ENCODE data around the gene SBK2.

Gene SBK2

GRCh38 chr19:55529636-55530234, 7.2 kb downstream of the SBK2 start:
- TF ChIP-seq, protein P1, sequence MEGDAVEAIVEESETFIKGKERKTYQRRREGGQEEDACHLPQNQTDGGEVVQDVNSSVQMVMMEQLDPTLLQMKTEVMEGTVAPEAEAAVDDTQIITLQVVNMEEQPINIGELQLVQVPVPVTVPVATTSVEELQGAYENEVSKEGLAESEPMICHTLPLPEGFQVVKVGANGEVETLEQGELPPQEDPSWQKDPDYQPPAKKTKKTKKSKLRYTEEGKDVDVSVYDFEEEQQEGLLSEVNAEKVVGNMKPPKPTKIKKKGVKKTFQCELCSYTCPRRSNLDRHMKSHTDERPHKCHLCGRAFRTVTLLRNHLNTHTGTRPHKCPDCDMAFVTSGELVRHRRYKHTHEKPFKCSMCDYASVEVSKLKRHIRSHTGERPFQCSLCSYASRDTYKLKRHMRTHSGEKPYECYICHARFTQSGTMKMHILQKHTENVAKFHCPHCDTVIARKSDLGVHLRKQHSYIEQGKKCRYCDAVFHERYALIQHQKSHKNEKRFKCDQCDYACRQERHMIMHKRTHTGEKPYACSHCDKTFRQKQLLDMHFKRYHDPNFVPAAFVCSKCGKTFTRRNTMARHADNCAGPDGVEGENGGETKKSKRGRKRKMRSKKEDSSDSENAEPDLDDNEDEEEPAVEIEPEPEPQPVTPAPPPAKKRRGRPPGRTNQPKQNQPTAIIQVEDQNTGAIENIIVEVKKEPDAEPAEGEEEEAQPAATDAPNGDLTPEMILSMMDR (IDR thresholded peaks at IDR 0.05; ENCODE audit: low read depth, low read length): no peak
- no peak overlapping the region for H3K4me3 ChIP-seq (ENCODE audit: low read depth, low read length)

- TF ChIP-seq, protein P1 (IDR thresholded peaks at IDR 0.05; ENCODE audit: low read depth, low read length): no peak
- H3K4me3 ChIP-seq (ENCODE audit: low read depth, low read length): no peak overlapping the region
Measured at GRCh38 chr19:55528030-55528803, 8.7 kb downstream of the SBK2 start.

GRCh38 chr19:55527197-55528029, 9.5 kb downstream of the SBK2 start:
- no peak overlapping the region for H3K4me3 ChIP-seq (ENCODE audit: low read depth, low read length)
- TF ChIP-seq, protein P1 (IDR thresholded peaks at IDR 0.05; ENCODE audit: low read depth, low read length): no peak

- TF ChIP-seq, protein P1 (IDR thresholded peaks at IDR 0.05; ENCODE audit: low read depth, low read length): no peak
- H3K4me3 ChIP-seq (ENCODE audit: low read depth, low read length): no peak overlapping the region
Measured at GRCh38 chr19:55526216-55527196, 10.4 kb downstream of the SBK2 start.

- no peak overlapping the region for H3K4me3 ChIP-seq (ENCODE audit: low read depth, low read length)
- TF ChIP-seq, protein P1 (IDR thresholded peaks at IDR 0.05; ENCODE audit: low read depth, low read length): no peak
Measured at GRCh38 chr19:55525289-55526101, 11.4 kb downstream of the SBK2 start.

GRCh38 chr19:55520691-55521292, 16.1 kb downstream of the SBK2 start:
- TF ChIP-seq, protein P1 (IDR thresholded peaks at IDR 0.05; ENCODE audit: low read depth, low read length): no peak
- H3K4me3 ChIP-seq (ENCODE audit: low read depth, low read length): no peak overlapping the region
